ENCODE data around the gene PCDHB1. TPM values are rescaled to one million over a fixed set of nuclear protein-coding genes. Genes with fewer than 3 reads are reported as not detected.

Gene PCDHB1
- total and polyA plus RNA-seq, 12 donors: not detected

- H3K27me3 ChIP-seq: peaks cover 0 to 66% (median 41%) of the 10 kb centered on the region in 7 donors
- 49 to 55% methylated on average over 3 of the region's 3 CpGs for WGBS, 2 donors
- no peaks in the 10 kb centered on the region for H3K36me3 ChIP-seq
- TF ChIP-seq CTCF (IDR thresholded peaks at IDR 0.05): no peak
- no peak overlapping the region for H3K27ac ChIP-seq
- no peaks in the 10 kb centered on the region for H3K9me3 ChIP-seq
- intact Hi-C loops (cut with DNase I): no loop called here
- peaks cover 0 to 12% (median 5%) of the 10 kb centered on the region in 9 donors for H3K4me1 ChIP-seq
- DNase-seq (no peak), ATAC-seq (no peak)
- H3K4me3 ChIP-seq: peak overlapping the region in 1 of 10 donors; percentile 35
Measured at GRCh38 chr5:141002605-141002965, 48.6 kb upstream of the PCDHB1 start.

- Histone ChIP-seq H3K4me1 (peaks cover 0 to 12% (median 5%) of the 10 kb centered on the region in 9 donors), H3K27me3 (peaks cover 0 to 66% (median 41%) of the 10 kb centered on the region in 7 donors), H3K9me3 (no peaks in the 10 kb centered on the region), H3K36me3 (no peaks in the 10 kb centered on the region), H3K4me3 (no peak overlapping the region), H3K27ac (no peak overlapping the region)
- 84 to 89% methylated on average over 3 of the region's 3 CpGs for WGBS, 2 donors
- no peak for TF ChIP-seq CTCF (IDR thresholded peaks at IDR 0.05)
- intact Hi-C loops (cut with DNase I): no loop called here
- no peak for ATAC-seq
- DNase-seq: no peak
Measured at GRCh38 chr5:141003031-141003430, 48.1 kb upstream of the PCDHB1 start.

- intact Hi-C loops (cut with DNase I): no loop called here
- H3K4me3 ChIP-seq: no peak overlapping the region
- TF ChIP-seq CTCF (IDR thresholded peaks at IDR 0.05): no peak
- H3K27ac ChIP-seq: no peak overlapping the region
- H3K36me3 ChIP-seq: no peaks in the 10 kb centered on the region
- no peaks in the 10 kb centered on the region for H3K9me3 ChIP-seq
- DNase-seq (no peak), ATAC-seq (no peak)
- WGBS, 2 donors: 42 to 49% methylated on average over 4 of the region's 4 CpGs
- peaks cover 0 to 12% (median 5%) of the 10 kb centered on the region in 9 donors for H3K4me1 ChIP-seq
- H3K27me3 ChIP-seq: peaks cover 0 to 56% (median 40%) of the 10 kb centered on the region in 7 donors
Measured at GRCh38 chr5:141003791-141004611, 47.2 kb upstream of the PCDHB1 start.

GRCh38 chr5:141007791-141008190 is 43.4 kb upstream of the PCDHB1 start:
- intact Hi-C loops (cut with DNase I): loop anchor here in 1 of 10 donors (1.0 kb wide), 1 partner anchor 16 kb away; no protein-coding TSS in a partner anchor
- no peak overlapping the region for H3K27ac ChIP-seq
- no peak for TF ChIP-seq CTCF (IDR thresholded peaks at IDR 0.05)

More at GRCh38 chr5:141007791-141008190, 43.4 kb upstream of the PCDHB1 start:
- Histone ChIP-seq H3K4me3 (no peak overlapping the region), H3K36me3 (no peaks in the 10 kb centered on the region), H3K27me3 (peaks cover 0 to 28% (median 17%) of the 10 kb centered on the region in 7 donors), H3K9me3 (peaks cover 0 to 4% (median 0%) of the 10 kb centered on the region in 11 donors), H3K4me1 (no peaks in the 10 kb centered on the region)
- DNase-seq: no peak
- no peak for ATAC-seq

All from heart right ventricle (tissue), 16 donors.